RKO (cell line): Measurements from ENCODE around the gene PLA2G6.

ENCODE experiments used
- DNase-seq: peaks from one replicate; pipeline ENCODE4 v3.0.0-alpha.2; 2016; ENCODE audit warnings: low spot score

The PLA2G6 gene

GRCh38 chr22:38110863-38111852 lies 70.5 kb downstream of the PLA2G6 start:
- DNase-seq = no peak

GRCh38 chr22:38110008-38110862 lies 71.4 kb downstream of the PLA2G6 start, which contains the start of gene BAIAP2L2:
Gene BAIAP2L2 (minus strand): TSS chr22:38110684. CDS start chr22:38110525, 159 bp downstream.
- no peak for DNase-seq

- DNase-seq = peak; percentile 22
These were observed 72.1 kb downstream of the PLA2G6 start for GRCh38 chr22:38109371-38110001.

GRCh38 chr22:38108561-38109319 lies 72.9 kb downstream of the PLA2G6 start:
- DNase-seq = no peak

GRCh38 chr22:38107692-38108515 lies 73.7 kb downstream of the PLA2G6 start:
- DNase-seq = no peak

- no peak for DNase-seq
These were observed 74.6 kb downstream of the PLA2G6 start for GRCh38 chr22:38106814-38107578.

GRCh38 chr22:38104084-38104483 lies 77.5 kb downstream of the PLA2G6 start:
- peak; percentile 34 for DNase-seq

GRCh38 chr22:38103641-38104040 lies 78.0 kb downstream of the PLA2G6 start:
- DNase-seq = no peak

- DNase-seq = peak; percentile 24
These were observed 83.0 kb downstream of the PLA2G6 start for GRCh38 chr22:38098410-38099249.

GRCh38 chr22:38097557-38098409 lies 83.8 kb downstream of the PLA2G6 start:
- no peak for DNase-seq

GRCh38 chr22:38097058-38097457 lies 84.6 kb downstream of the PLA2G6 start:
- no peak for DNase-seq

GRCh38 chr22:38089474-38089851 lies 92.2 kb downstream of the PLA2G6 start:
- no peak for DNase-seq

- no peak for DNase-seq
These were observed 92.8 kb downstream of the PLA2G6 start for GRCh38 chr22:38088629-38089473.

- DNase-seq = no peak
These were observed 93.8 kb downstream of the PLA2G6 start for GRCh38 chr22:38087855-38088254.

GRCh38 chr22:38086942-38087341 lies 94.7 kb downstream of the PLA2G6 start:
- no peak for DNase-seq

- no peak for DNase-seq
These were observed 95.4 kb downstream of the PLA2G6 start for GRCh38 chr22:38086001-38086845.
